NCI-H2171 (cell line): ENCODE results near the gene PIGX.

Source experiments
- DNase-seq: peaks from one replicate; lab custom pipeline; 2025; lab: John Stamatoyannopoulos, UW

The PIGX gene

DNA sequence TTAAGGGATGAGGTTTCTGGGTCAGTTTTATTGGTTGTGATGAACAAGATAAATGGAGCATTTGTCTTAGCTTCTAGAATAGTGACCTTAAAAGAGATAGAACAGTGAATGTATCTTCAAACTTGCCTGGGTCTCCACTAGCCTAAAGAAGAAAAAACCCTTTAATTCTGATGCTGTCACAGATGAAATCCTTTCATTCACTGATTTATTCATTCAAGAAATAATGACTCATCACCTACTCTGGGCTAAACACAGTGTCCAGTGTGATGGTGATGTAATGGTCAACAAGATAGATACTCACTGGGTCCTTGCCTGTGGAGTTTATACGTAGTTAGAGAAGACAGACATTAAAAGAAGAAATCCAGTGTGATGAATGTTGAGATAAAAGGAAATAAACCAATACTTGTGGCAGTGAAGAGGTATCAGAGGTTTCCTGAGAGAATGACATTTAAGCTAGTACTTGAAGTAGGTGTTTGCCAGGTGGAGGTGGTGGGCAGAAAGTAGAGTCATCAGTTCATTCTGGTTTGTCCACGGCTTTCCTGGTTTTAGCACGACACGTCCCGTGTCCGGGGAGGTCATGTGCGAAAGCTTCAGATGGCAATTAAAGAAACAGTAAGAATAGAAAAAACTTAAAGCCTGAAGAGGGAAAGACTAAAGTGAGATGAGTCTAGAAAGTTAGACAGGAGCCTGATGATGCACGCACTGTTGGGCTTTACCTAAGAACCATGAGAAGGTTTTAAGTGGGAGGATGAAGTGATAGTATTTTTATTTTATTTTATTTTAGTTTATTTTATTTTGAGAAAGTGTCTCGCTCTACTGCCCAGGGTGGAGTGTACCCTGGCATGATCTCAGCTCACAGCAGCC, 45.9 kb downstream of the PIGX start:
- no peak for DNase-seq

- DNase-seq, result no peak
Measured at GRCh38 chr3:196763179-196763578, 51.0 kb downstream of the PIGX start.

DNA sequence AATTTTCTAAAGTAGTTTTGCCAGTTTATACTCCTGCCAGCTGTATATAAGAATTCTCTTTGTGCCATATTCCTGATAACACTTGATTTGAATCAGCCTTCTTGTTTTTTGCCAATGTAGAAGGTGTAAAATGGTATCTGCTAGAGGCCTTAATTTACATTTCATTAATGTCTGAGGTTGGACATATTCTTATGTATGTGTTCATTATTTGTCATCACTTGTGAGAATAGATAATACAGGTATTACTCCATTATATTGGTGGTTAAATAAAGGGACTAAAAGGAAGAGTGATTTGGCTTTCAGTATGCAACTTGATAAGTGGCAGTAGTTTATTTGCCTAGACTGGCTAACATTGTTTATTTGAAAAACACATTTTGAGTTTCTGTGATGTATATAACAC, 53.3 kb downstream of the PIGX start:
- DNase-seq, result no peak

DNA sequence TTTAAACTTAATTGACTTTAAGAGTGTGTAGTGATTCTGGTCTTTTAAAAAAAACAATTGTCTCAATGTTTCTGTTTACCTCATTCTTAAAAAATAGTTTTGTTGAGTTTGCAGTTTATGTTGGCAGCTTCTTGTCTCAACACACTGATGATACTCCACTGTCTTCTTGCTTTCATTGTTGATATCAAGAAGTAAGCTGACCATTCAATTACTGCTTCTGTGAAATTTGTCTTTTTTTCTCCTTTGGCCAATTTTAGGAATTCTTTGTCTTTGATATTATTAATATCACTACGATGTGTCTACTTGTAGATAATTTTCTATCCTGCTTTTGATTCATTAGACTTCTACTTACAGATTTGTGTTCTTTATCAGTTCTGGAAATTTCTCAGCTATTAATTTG, 58.9 kb downstream of the PIGX start:
- no peak for DNase-seq

DNA sequence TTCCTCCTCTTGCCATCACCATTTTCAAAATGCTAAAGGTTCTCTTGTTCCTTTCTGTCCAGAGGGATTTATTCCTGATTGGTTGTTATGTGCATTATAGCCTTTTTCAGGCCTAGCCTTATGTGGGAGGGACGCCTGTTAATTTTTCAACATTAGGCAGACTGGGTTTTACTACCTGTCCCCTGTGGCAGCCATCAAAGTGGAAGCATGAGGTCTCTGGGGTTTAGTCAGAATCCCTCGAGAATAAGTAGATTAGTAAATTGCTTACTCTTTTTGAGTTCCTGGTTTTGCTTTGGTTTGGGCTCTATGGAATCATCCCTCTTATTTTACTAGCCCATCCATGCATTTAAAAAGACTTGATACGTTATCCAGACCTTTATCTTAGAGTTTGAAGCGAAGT, 59.9 kb downstream of the PIGX start:
- DNase-seq, result no peak

GRCh38 chr3:196772897-196773296, 60.7 kb downstream of the PIGX start:
- no peak for DNase-seq

- no peak for DNase-seq
Measured at GRCh38 chr3:196774191-196774820, 62.1 kb downstream of the PIGX start.

GRCh38 chr3:196774848-196775422, 62.8 kb downstream of the PIGX start:
- no peak for DNase-seq

DNA sequence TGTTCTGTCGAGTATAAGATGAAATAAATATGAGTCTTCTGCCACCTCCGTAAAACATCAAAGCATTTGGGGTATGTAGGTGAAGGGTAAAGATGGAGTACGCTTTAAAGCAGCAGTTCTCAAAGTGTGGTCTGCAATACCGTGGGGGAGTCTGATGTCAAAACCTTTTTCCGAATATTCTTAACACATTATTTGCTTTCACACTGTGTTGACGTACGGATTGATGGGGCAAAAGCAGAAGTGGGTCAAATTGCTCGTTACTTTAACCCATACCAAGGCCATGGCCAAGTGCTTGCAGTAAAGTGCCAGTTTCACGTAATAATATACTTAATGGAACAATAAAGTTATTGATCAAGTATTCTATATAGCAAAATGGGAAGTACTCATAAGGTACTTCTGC, 63.8 kb downstream of the PIGX start:
- DNase-seq, result no peak

GRCh38 chr3:196777836-196778235, 65.7 kb downstream of the PIGX start:
- DNase-seq, result no peak

GRCh38 chr3:196778755-196779154, 66.6 kb downstream of the PIGX start:
- DNase-seq, result no peak

DNA sequence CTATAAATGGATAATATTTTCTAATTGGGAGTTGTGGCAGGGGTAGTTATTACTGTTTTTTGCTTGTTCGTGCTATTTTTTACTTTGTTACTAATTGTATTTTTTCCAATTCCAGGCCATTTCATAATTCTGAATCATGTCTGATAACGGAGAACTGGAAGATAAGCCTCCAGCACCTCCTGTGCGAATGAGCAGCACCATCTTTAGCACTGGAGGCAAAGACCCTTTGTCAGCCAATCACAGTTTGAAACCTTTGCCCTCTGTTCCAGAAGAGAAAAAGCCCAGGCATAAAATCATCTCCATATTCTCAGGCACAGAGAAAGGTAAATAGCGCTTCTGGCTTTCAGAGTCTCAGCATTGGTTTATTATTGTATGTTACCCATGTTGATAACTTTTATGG, 70.3 kb downstream of the PIGX start:
- DNase-seq, result no peak
